DND-41 (cell line): Measurements from ENCODE around the gene GTF3C1.

Experiments used
- ATAC-seq: fragments of 200-7000 bp; cut with Tn5 transposase; 3 replicates; pipeline ENCODE4 v1.9.1; 2021; ENCODE audit warnings: low read depth; ENCODE audit not compliant: insufficient read depth
- DNase-seq: peaks from one replicate; pipeline ENCODE4 v3.0.0-alpha.2; 2020
- H2AFZ ChIP-seq: 2 replicates; pipeline ENCODE4 v1.6.0; 2012; ENCODE audit warnings: low read depth, low read length
- H3K27ac ChIP-seq: 2 replicates; pipeline ENCODE4 v1.5.1; 2012; ENCODE audit warnings: low read length, inconsistent platforms
- H3K27me3 ChIP-seq: fragments of 200-600 bp; sonication (generic); 2 replicates; pipeline ENCODE4 v1.6.0; 2012; ENCODE audit warnings: low read length, mild to moderate bottlenecking, inconsistent platforms; ENCODE audit not compliant: insufficient read depth, poor library complexity
- H3K36me3 ChIP-seq: 2 replicates; pipeline ENCODE4 v1.5.1; 2012; ENCODE audit warnings: low read length, inconsistent platforms; ENCODE audit not compliant: insufficient read depth
- H3K4me1 ChIP-seq: 2 replicates; pipeline ENCODE4 v1.5.1; 2012; ENCODE audit warnings: mild to moderate bottlenecking, low read length; ENCODE audit not compliant: insufficient read depth
- H3K4me2 ChIP-seq: 2 replicates; pipeline ENCODE4 v1.6.0; 2012; ENCODE audit warnings: mild to moderate bottlenecking, moderate library complexity, low read length, inconsistent platforms; ENCODE audit not compliant: insufficient read depth
- H3K4me3 ChIP-seq, 2 experiments: fragments of 200-600 bp in 1 of 2; shearing (Covaris generic) in 1 of 2; 2 replicates each; pipeline ENCODE4 v1.5.1; 2012 to 2016; ENCODE audit warnings: inconsistent platforms in 2 of 2, low read length in 2 of 2, mild to moderate bottlenecking in 2 of 2, low read depth in 1 of 2, moderate library complexity in 1 of 2
- H3K79me2 ChIP-seq: 2 replicates; pipeline ENCODE4 v1.6.0; 2012; ENCODE audit warnings: low read length, inconsistent platforms; ENCODE audit not compliant: insufficient read depth
- H3K9ac ChIP-seq: 2 replicates; pipeline ENCODE4 v1.6.0; 2012; ENCODE audit warnings: low read depth, mild to moderate bottlenecking, inconsistent platforms, low read length, moderate library complexity
- H3K9me3 ChIP-seq: 2 replicates; pipeline ENCODE4 v1.5.1; 2012; ENCODE audit warnings: low read length, moderate library complexity, mild to moderate bottlenecking, inconsistent platforms; ENCODE audit not compliant: insufficient read depth, severe bottlenecking
- H4K20me1 ChIP-seq: 2 replicates; pipeline ENCODE4 v1.6.0; 2012; ENCODE audit warnings: low read length; ENCODE audit not compliant: insufficient read depth
- EZH2 ChIP-seq: IDR thresholded peaks from 3 replicates; pipeline ENCODE4 v1.6.1; 2012; ENCODE audit warnings: borderline replicate concordance, low read depth, mild to moderate bottlenecking, moderate library complexity, low read length, inconsistent platforms; ENCODE audit not compliant: severe bottlenecking
- TF ChIP-seq, protein P1 (sequence below): IDR thresholded peaks from 2 replicates; pipeline ENCODE4 v1.5.1; 2012; ENCODE audit warnings: borderline replicate concordance, low read length, moderate library complexity, mild to moderate bottlenecking; ENCODE audit not compliant: poor library complexity, severe bottlenecking; ENCODE audit errors: extremely low read depth

Gene GTF3C1

DNA sequence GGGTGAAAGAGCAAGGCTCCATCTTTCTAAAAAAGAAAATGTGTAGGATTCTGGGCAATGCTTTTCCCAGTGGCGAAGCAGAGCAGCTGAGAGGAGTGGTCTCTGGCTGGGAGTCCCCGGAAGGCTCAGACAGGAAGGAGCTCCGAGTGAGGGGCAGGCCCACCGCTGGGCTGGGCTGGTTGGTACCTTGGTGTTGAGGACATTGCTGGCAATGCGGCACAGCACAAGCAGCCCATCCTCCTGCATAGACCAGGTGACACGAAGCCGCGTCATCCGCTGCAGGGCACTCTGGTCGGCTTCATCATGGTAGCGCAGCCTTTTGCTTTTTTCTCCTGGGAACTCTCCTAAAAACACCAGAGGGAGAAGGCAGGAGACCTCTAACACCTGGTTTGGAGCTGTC is 63.9 kb downstream of the GTF3C1 start:
- no peaks in the 10 kb centered on the region for H3K79me2 ChIP-seq
- peaks cover 94% of the 10 kb centered on the region for H3K36me3 ChIP-seq
- no peaks in the 10 kb centered on the region for H3K4me1 ChIP-seq
- ATAC-seq = no peak
- DNase-seq = no peak
- no peak overlapping the region for H3K27ac ChIP-seq
- H3K4me2 ChIP-seq = no peak overlapping the region
- H3K9ac ChIP-seq = no peak overlapping the region
- no peak overlapping the region for H3K4me3 ChIP-seq
- H4K20me1 ChIP-seq = no peaks in the 10 kb centered on the region
- TF ChIP-seq EZH2 = no peak
- TF ChIP-seq, protein P1, sequence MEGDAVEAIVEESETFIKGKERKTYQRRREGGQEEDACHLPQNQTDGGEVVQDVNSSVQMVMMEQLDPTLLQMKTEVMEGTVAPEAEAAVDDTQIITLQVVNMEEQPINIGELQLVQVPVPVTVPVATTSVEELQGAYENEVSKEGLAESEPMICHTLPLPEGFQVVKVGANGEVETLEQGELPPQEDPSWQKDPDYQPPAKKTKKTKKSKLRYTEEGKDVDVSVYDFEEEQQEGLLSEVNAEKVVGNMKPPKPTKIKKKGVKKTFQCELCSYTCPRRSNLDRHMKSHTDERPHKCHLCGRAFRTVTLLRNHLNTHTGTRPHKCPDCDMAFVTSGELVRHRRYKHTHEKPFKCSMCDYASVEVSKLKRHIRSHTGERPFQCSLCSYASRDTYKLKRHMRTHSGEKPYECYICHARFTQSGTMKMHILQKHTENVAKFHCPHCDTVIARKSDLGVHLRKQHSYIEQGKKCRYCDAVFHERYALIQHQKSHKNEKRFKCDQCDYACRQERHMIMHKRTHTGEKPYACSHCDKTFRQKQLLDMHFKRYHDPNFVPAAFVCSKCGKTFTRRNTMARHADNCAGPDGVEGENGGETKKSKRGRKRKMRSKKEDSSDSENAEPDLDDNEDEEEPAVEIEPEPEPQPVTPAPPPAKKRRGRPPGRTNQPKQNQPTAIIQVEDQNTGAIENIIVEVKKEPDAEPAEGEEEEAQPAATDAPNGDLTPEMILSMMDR = no peak
- H3K27me3 ChIP-seq = no peaks in the 10 kb centered on the region
- no peak overlapping the region for H2AFZ ChIP-seq
- H3K9me3 ChIP-seq = no peaks in the 10 kb centered on the region

DNA sequence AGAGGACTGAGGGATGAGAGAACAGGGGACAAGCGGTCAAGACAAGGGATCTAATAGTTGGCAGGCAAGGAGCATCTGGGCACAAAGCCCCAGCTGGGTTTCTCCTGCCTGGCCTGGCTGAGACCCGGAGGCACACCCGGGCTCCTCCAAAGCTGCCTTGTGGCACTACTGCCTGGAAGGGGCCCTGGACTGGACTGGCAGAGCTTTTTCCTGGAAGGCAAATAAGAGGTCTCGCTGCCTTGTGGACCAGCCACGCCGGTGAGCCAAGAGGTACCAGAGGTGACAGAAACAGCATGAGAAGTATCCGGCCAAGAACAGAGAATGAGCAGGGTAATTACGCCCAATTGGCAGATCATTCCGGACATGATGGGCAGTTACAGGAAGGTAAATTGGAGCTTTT is 64.6 kb downstream of the GTF3C1 start:
- no peaks in the 10 kb centered on the region for H3K79me2 ChIP-seq
- H3K4me3 ChIP-seq = no peak overlapping the region

DNA sequence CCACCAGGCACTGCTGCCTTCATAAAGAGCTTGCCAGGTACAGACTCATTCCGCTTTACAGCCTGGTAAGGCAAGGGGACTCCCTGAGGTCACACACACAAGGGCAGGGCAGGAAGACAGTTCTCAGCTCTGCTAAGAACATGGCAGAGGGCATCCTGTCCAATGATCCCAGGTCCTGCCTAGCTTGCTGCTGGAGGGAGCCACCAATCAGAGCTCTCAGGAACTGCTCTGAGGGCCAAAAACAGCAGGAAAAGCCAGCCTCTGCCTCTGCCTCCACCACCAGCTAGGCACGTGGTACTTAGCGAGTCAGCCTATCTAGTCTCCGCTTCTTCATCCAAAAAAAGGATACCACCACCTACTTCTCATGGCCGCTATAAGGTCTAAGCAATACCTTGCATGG is 66.1 kb downstream of the GTF3C1 start:
- no peaks in the 10 kb centered on the region for H3K79me2 ChIP-seq
- TF ChIP-seq EZH2 = no peak
- TF ChIP-seq, protein P1 = no peak
- no peaks in the 10 kb centered on the region for H4K20me1 ChIP-seq
- no peak overlapping the region for H3K4me2 ChIP-seq
- no peaks in the 10 kb centered on the region for H3K27me3 ChIP-seq
- no peak overlapping the region for H3K4me3 ChIP-seq
- no peak overlapping the region for H3K9ac ChIP-seq
- no peak overlapping the region for H3K27ac ChIP-seq
- H3K4me1 ChIP-seq = no peaks in the 10 kb centered on the region
- H3K36me3 ChIP-seq = peaks cover 83% of the 10 kb centered on the region
- H3K9me3 ChIP-seq = no peaks in the 10 kb centered on the region
- DNase-seq (no peak), ATAC-seq (no peak)
- H2AFZ ChIP-seq = no peak overlapping the region

More for the DNA sequence above, 64.6 kb downstream of the GTF3C1 start:
- Histone ChIP-seq H3K4me1 (no peaks in the 10 kb centered on the region), H2AFZ (no peak overlapping the region), H3K9me3 (no peaks in the 10 kb centered on the region), H4K20me1 (no peaks in the 10 kb centered on the region), H3K9ac (no peak overlapping the region), H3K27me3 (no peaks in the 10 kb centered on the region), H3K27ac (no peak overlapping the region), H3K4me2 (no peak overlapping the region), H3K36me3 (peaks cover 94% of the 10 kb centered on the region)
- TF ChIP-seq, protein P1 = no peak
- TF ChIP-seq EZH2 = no peak
- ATAC-seq = no peak
- no peak for DNase-seq

DNA sequence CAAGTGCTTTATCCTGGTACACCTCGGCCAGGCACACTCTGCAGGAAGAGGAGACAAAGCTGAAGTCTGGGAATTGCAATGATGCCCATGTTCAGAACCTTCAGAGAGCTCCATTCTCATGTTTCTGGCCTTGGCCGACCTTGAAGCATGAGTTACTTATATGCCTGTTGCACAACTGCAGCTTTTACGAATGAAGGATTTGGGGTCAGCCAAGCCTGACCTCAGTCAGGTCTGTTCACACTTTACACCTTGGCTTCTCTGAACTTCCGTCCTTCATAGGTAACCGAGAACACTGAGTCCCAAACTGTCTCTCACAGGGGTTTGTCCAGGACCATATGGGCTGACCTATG is 66.7 kb downstream of the GTF3C1 start:
- Histone ChIP-seq H3K27me3 (no peaks in the 10 kb centered on the region), H3K79me2 (no peaks in the 10 kb centered on the region), H2AFZ (no peak overlapping the region), H3K4me3 (no peak overlapping the region), H4K20me1 (no peaks in the 10 kb centered on the region), H3K27ac (no peak overlapping the region), H3K36me3 (peaks cover 83% of the 10 kb centered on the region), H3K9ac (no peak overlapping the region), H3K4me2 (no peak overlapping the region), H3K9me3 (no peaks in the 10 kb centered on the region), H3K4me1 (no peaks in the 10 kb centered on the region)
- DNase-seq (no peak), ATAC-seq (no peak)
- TF ChIP-seq EZH2 = no peak
- TF ChIP-seq, protein P1 = no peak
